Osteocyte (in vitro differentiated cells): ENCODE data around the gene AIMP1. TPM values are rescaled to one million over a fixed set of nuclear protein-coding genes. Genes with fewer than 3 reads are reported as not detected.

Experiments used
- DNase-seq: peaks from one replicate; pipeline ENCODE4 v3.0.0; 2021; ENCODE audit warnings: mixed read lengths; ENCODE audit not compliant: unreplicated experiment; ENCODE audit errors: extremely low spot score
- H3K27ac Mint-ChIP-seq: one replicate; pipeline ENCODE4 v1.8.0; 2021; ENCODE audit warnings: mild to moderate bottlenecking, mixed read lengths; ENCODE audit not compliant: unreplicated experiment
- H3K27me3 Mint-ChIP-seq: one replicate; pipeline ENCODE4 v1.8.0; 2021; ENCODE audit warnings: mixed read lengths; ENCODE audit not compliant: unreplicated experiment
- H3K36me3 Mint-ChIP-seq: one replicate; pipeline ENCODE4 v1.8.0; 2021; ENCODE audit warnings: mixed read lengths; ENCODE audit not compliant: unreplicated experiment
- H3K4me1 Mint-ChIP-seq: one replicate; pipeline ENCODE4 v1.8.0; 2021; ENCODE audit warnings: mixed read lengths; ENCODE audit not compliant: unreplicated experiment
- H3K4me3 Mint-ChIP-seq: one replicate; pipeline ENCODE4 v1.8.0; 2021; ENCODE audit warnings: mild to moderate bottlenecking, moderate library complexity, mixed read lengths; ENCODE audit not compliant: unreplicated experiment
- H3K9me3 Mint-ChIP-seq: one replicate; pipeline ENCODE4 v1.8.0; 2021; ENCODE audit warnings: mixed read lengths; ENCODE audit not compliant: unreplicated experiment
- CTCF ChIP-seq: fragments of 200-600 bp; sonication (generic); IDR thresholded peaks from 2 replicates; pipeline ENCODE4 v1.5.0; 2021; ENCODE audit warnings: antibody characterized with exemption, mild to moderate bottlenecking, moderate library complexity
- total RNA-seq: library from RNA; stranded (reverse); gene quantifications from 2 replicates; pipeline ENCODE4 v1.2.1, GENCODE V29; 2021

The AIMP1 gene
- total RNA-seq, 1 donor from 2014 or later = 41.2 TPM

- H3K27me3 Mint-ChIP-seq = no peaks in the 10 kb centered on the region
- DNase-seq = no peak
- peaks cover 16% of the 10 kb centered on the region for H3K36me3 Mint-ChIP-seq
- H3K9me3 Mint-ChIP-seq = peaks cover 12% of the 10 kb centered on the region
- TF ChIP-seq CTCF = no peak
- peaks cover 22% of the 10 kb centered on the region for H3K4me1 Mint-ChIP-seq
- H3K4me3 Mint-ChIP-seq = no peak overlapping the region
- no peak overlapping the region for H3K27ac Mint-ChIP-seq
These were observed 39.1 kb upstream of the AIMP1 start for GRCh38 chr4:106277140-106277675.

- H3K27ac Mint-ChIP-seq = no peak overlapping the region
- no peak overlapping the region for H3K4me3 Mint-ChIP-seq
- H3K27me3 Mint-ChIP-seq = no peaks in the 10 kb centered on the region
- H3K4me1 Mint-ChIP-seq = peaks cover 8% of the 10 kb centered on the region
- TF ChIP-seq CTCF = no peak
- peaks cover 31% of the 10 kb centered on the region for H3K36me3 Mint-ChIP-seq
- DNase-seq = no peak
- peaks cover 12% of the 10 kb centered on the region for H3K9me3 Mint-ChIP-seq
These were observed 32.1 kb upstream of the AIMP1 start for GRCh38 chr4:106284227-106284626.

- no peak for TF ChIP-seq CTCF
- peaks cover 28% of the 10 kb centered on the region for H3K36me3 Mint-ChIP-seq
- H3K9me3 Mint-ChIP-seq = peaks cover 10% of the 10 kb centered on the region
- H3K4me3 Mint-ChIP-seq = no peak overlapping the region
- peaks cover 8% of the 10 kb centered on the region for H3K4me1 Mint-ChIP-seq
- no peak for DNase-seq
- no peaks in the 10 kb centered on the region for H3K27me3 Mint-ChIP-seq
- no peak overlapping the region for H3K27ac Mint-ChIP-seq
These were observed 29.7 kb upstream of the AIMP1 start for GRCh38 chr4:106286611-106287010.

GRCh38 chr4:106287353-106287969 is 28.9 kb upstream of the AIMP1 start:
- peaks cover 8% of the 10 kb centered on the region for H3K4me1 Mint-ChIP-seq
- H3K27ac Mint-ChIP-seq = peak overlapping the region; percentile 64
- H3K4me3 Mint-ChIP-seq = no peak overlapping the region
- H3K36me3 Mint-ChIP-seq = peaks cover 21% of the 10 kb centered on the region
- TF ChIP-seq CTCF = no peak
- H3K27me3 Mint-ChIP-seq = no peaks in the 10 kb centered on the region
- no peak for DNase-seq
- H3K9me3 Mint-ChIP-seq = peaks cover 2% of the 10 kb centered on the region

GRCh38 chr4:106289737-106290136 is 26.6 kb upstream of the AIMP1 start:
- Mint-ChIP-seq H3K27me3 (no peaks in the 10 kb centered on the region), H3K9me3 (no peaks in the 10 kb centered on the region), H3K4me1 (peaks cover 8% of the 10 kb centered on the region), H3K36me3 (peaks cover 18% of the 10 kb centered on the region), H3K4me3 (no peak overlapping the region), H3K27ac (no peak overlapping the region)
- no peak for DNase-seq
- no peak for TF ChIP-seq CTCF
